Loucy (cell line): ENCODE data around the gene OR51B6.
"Not testable (repeated sequence)": the region's sequence is repeated elsewhere in the genome, so short reads cannot be mapped to it uniquely, and the experiment has no call there.

Source experiments
- H2AFZ ChIP-seq: fragments of 200-600 bp; sonication (generic); 2 replicates; pipeline ENCODE4 v1.6.0; 2016; ENCODE audit warnings: antibody characterized with exemption, mild to moderate bottlenecking, low read length, moderate library complexity
- H3F3A ChIP-seq: fragments of 200-600 bp; 2 replicates; pipeline ENCODE4 v1.6.0; 2016; ENCODE audit warnings: antibody characterized with exemption, low read depth, mild to moderate bottlenecking
- H3K27me3 ChIP-seq: fragments of 200-600 bp; sonication (generic); 2 replicates; pipeline ENCODE4 v1.6.1; 2014; ENCODE audit warnings: low read length, mild to moderate bottlenecking; ENCODE audit not compliant: insufficient read depth, poor library complexity, severe bottlenecking
- H3K36me3 ChIP-seq: fragments of 200-600 bp; sonication (generic); 2 replicates; pipeline ENCODE4 v1.6.1; 2016; ENCODE audit warnings: low read length; ENCODE audit not compliant: insufficient read depth
- H3K4me1 ChIP-seq: fragments of 200-600 bp; sonication (generic); 2 replicates; pipeline ENCODE4 v1.5.1; 2014; ENCODE audit warnings: low read length, mild to moderate bottlenecking; ENCODE audit not compliant: insufficient read depth, poor library complexity, severe bottlenecking
- H3K4me2 ChIP-seq: fragments of 200-600 bp; sonication (generic); 2 replicates; pipeline ENCODE4 v1.6.0; 2014; ENCODE audit warnings: antibody characterized with exemption, low read length, low read depth, mild to moderate bottlenecking; ENCODE audit not compliant: poor library complexity, severe bottlenecking
- H3K4me3 ChIP-seq: fragments of 200-600 bp; sonication (generic); 2 replicates; pipeline ENCODE4 v1.5.1; 2014; ENCODE audit warnings: low read length, mild to moderate bottlenecking, mixed read lengths; ENCODE audit not compliant: poor library complexity, severe bottlenecking
- H3K79me2 ChIP-seq: fragments of 200-600 bp; sonication (generic); 2 replicates; pipeline ENCODE4 v1.6.1; 2014; ENCODE audit warnings: low read length; ENCODE audit not compliant: insufficient read depth
- H3K9ac ChIP-seq: fragments of 200-600 bp; sonication (generic); 2 replicates; pipeline ENCODE4 v1.6.0; 2014; ENCODE audit warnings: mild to moderate bottlenecking, low read depth, low read length, moderate library complexity; ENCODE audit not compliant: poor library complexity, severe bottlenecking
- H3K9me2 ChIP-seq: fragments of 200-600 bp; sonication (generic); replicated peaks from 2 replicates; pipeline ENCODE4 v1.6.1; 2016; ENCODE audit warnings: low read depth, low read length, mixed read lengths
- H3K9me3 ChIP-seq: fragments of 200-600 bp; sonication (generic); 2 replicates; pipeline ENCODE4 v1.6.1; 2014; ENCODE audit warnings: mild to moderate bottlenecking, antibody characterized with exemption, low read length, low read depth; ENCODE audit not compliant: insufficient read depth
- H4K20me1 ChIP-seq: fragments of 200-600 bp; sonication (generic); 2 replicates; pipeline ENCODE4 v1.6.0; 2014; ENCODE audit warnings: antibody characterized with exemption, low read length, mild to moderate bottlenecking; ENCODE audit not compliant: insufficient read depth, poor library complexity, severe bottlenecking
- EZH2phosphoT487 ChIP-seq: fragments of 200-600 bp; IDR thresholded peaks from 2 replicates; pipeline ENCODE4 v1.6.1; 2018; ENCODE audit warnings: antibody characterized with exemption, mild to moderate bottlenecking, moderate library complexity, borderline replicate concordance
- TF ChIP-seq, protein P1 (sequence below): fragments of 200-600 bp; sonication (generic); conservative IDR thresholded peaks from 2 replicates; pipeline ENCODE4 v1.5.1; 2014; ENCODE audit warnings: mild to moderate bottlenecking, antibody characterized with exemption, low read length

The OR51B6 gene

GRCh38 chr11:5336331-5336730 is 15.0 kb upstream of the OR51B6 start:
- Histone ChIP-seq H4K20me1 (no peaks in the 10 kb centered on the region), H3K4me1 (no peaks in the 10 kb centered on the region), H3K4me3 (no peak overlapping the region), H3F3A (no peaks in the 10 kb centered on the region), H3K4me2 (no peak overlapping the region), H3K9me3 (no peaks in the 10 kb centered on the region), H3K36me3 (no peaks in the 10 kb centered on the region), H2AFZ (no peak overlapping the region), H3K27me3 (no peaks in the 10 kb centered on the region), H3K9me2 (no peaks in the 10 kb centered on the region), H3K79me2 (no peaks in the 10 kb centered on the region), H3K9ac (no peak overlapping the region)
- no peak for TF ChIP-seq EZH2phosphoT487
- TF ChIP-seq, protein P1, sequence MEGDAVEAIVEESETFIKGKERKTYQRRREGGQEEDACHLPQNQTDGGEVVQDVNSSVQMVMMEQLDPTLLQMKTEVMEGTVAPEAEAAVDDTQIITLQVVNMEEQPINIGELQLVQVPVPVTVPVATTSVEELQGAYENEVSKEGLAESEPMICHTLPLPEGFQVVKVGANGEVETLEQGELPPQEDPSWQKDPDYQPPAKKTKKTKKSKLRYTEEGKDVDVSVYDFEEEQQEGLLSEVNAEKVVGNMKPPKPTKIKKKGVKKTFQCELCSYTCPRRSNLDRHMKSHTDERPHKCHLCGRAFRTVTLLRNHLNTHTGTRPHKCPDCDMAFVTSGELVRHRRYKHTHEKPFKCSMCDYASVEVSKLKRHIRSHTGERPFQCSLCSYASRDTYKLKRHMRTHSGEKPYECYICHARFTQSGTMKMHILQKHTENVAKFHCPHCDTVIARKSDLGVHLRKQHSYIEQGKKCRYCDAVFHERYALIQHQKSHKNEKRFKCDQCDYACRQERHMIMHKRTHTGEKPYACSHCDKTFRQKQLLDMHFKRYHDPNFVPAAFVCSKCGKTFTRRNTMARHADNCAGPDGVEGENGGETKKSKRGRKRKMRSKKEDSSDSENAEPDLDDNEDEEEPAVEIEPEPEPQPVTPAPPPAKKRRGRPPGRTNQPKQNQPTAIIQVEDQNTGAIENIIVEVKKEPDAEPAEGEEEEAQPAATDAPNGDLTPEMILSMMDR = no peak

DNA sequence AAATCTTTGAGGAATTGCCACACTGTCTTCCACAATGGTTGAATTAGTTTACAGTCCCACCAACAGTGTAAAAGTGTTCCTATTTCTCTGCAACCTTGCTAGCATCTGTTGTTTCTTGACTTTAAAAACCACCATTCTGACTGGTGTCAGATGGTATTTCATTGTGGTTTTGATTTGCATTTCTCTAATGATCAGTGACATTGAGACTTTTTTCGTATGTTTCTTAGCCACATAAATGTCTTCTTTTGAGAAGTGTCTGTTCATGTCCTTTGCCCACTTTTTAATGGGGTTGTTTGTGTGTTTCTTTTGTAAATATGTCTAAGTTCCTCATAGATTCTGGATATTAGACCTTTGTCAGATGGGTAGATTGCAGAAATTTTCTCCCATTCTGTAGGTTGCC is 14.1 kb upstream of the OR51B6 start:
- not testable (repeated sequence) for H3K9ac ChIP-seq, H3K4me3 ChIP-seq

DNA sequence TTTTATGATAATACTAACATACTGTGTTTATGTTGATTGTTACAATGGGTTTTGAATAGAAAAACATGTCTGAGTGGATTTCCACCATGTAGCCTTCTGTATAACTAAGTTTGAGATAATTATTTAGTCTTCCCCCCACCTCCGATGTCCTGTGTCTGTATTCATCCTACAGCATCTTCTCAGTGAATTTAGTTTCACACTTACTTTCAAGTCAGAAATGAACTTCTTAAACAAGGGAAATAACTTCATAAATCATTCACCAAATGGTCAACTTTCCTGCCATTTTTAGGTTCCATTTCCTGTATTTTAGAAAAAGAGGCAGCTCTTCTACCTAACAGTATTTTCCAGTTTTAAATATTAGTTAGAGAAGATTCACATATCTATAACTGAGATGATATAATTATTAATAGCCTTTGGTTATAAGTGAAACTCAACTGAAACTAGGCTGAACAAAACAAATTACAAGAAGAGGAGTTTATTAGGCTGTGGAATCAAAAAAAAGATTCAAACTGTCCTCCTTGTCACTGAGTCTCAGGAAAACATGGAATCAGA is 11.5 kb upstream of the OR51B6 start:
- no peaks in the 10 kb centered on the region for H3K9me2 ChIP-seq
- H2AFZ ChIP-seq = no peak overlapping the region
- H3K27me3 ChIP-seq = no peaks in the 10 kb centered on the region
- no peaks in the 10 kb centered on the region for H3K36me3 ChIP-seq
- H3K4me1 ChIP-seq = no peaks in the 10 kb centered on the region
- no peaks in the 10 kb centered on the region for H3K9me3 ChIP-seq
- H3K4me3 ChIP-seq = no peak overlapping the region
- TF ChIP-seq, protein P1 = no peak
- no peak for TF ChIP-seq EZH2phosphoT487
- no peaks in the 10 kb centered on the region for H4K20me1 ChIP-seq
- H3F3A ChIP-seq = no peaks in the 10 kb centered on the region
- no peak overlapping the region for H3K9ac ChIP-seq
- H3K79me2 ChIP-seq = no peaks in the 10 kb centered on the region
- no peak overlapping the region for H3K4me2 ChIP-seq

More for the DNA sequence above, 14.1 kb upstream of the OR51B6 start:
- H3F3A ChIP-seq, H4K20me1 ChIP-seq, H3K79me2 ChIP-seq, H3K4me1 ChIP-seq, H3K27me3 ChIP-seq, H3K36me3 ChIP-seq, H3K4me2 ChIP-seq, H3K9me2 ChIP-seq, H3K9me3 ChIP-seq, H2AFZ ChIP-seq: not testable (repeated sequence)
